Cardiac septum (tissue), 1 donor: ENCODE data around the gene ZNF652. TPM values are rescaled to one million over a fixed set of nuclear protein-coding genes. Genes with fewer than 3 reads are reported as not detected.
"Not testable (repeated sequence)": the region's sequence is repeated elsewhere in the genome, so short reads cannot be mapped to it uniquely, and the experiment has no call there.

Experiments used
- DNase-seq: peaks from one replicate; pipeline ENCODE4 v3.0.0-alpha.2; 2020; ENCODE audit warnings: low spot score
- intact Hi-C: fragments of 100-400 bp; cut with DNase I; formaldehyde crosslinking; loops from one replicate; pipeline ENCODE4 v1.14.0; 2022
- long read RNA-seq: library from polyadenylated mRNA; unstranded; transcript quantifications from one replicate; pipeline ENCODE4 v2.0.0, GENCODE V29; 2021
- total RNA-seq: library from RNA; stranded (reverse); fragmentation: NEBNext Ultra II Directional; extraction: Animal tissue kit (Norgen Biotek cat#: 25700); gene quantifications from one replicate; pipeline ENCODE4 v1.2.1, GENCODE V29; 2021
- donor health status: DM: no; HTN: no; CAD: no.

ZNF652 gene
- total RNA-seq = 22.3 TPM
- long read RNA-seq, full-length matches to known transcripts = 2 of 19 reads
- long read RNA-seq, partial matches to known transcripts = 4 of 19 reads
- long read RNA-seq, other reads (novel, unspliced or antisense) = 13 of 19 reads

DNA sequence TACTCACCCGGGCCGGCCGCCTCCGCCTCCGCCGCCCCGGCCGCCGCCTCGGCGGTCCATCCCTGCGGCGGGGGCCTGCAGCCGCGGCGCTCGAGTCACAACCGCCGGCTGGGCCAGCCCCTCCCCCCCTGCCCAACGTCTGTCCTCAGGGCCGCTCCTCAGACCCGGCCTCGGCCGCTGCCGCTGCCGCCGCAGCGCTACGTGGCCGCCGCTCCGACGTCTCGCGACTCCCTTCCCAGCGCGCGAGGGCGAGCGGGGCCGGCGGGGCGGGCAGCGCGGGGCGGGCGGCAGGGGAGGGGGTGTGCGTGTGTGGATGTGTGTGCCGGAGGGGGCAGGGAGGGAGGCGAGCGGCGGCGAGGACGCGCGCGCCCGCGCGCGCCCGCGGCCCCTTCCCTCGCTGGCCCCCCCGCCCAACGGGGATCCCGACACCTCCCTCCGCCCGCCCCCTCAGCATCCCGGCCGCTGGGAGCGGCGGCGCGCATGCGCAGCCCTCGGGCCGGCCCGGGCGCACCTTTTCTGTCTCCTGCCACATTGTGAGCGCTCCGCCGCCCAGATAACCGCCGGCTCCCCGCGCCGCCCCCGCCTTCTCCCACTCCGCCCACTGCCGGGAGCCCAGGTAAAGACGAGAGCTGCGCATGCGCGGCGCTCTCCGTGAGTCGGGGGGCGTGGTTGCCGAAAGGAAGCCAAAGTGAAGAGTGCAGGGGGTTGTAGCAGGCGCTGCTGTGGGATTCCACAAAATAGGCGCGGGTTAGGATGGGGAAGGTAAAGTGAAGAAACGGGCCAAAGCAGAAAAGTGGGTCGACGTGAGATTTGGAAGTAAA, at the start of gene ZNF652:
ZNF652 (minus strand) TSS at position 349 of the 821 bp plus-strand sequence. CDS start 44,525 bp downstream, outside the sequence.
- intact Hi-C loops = no loop called here
- peak; percentile 95 for DNase-seq

DNA sequence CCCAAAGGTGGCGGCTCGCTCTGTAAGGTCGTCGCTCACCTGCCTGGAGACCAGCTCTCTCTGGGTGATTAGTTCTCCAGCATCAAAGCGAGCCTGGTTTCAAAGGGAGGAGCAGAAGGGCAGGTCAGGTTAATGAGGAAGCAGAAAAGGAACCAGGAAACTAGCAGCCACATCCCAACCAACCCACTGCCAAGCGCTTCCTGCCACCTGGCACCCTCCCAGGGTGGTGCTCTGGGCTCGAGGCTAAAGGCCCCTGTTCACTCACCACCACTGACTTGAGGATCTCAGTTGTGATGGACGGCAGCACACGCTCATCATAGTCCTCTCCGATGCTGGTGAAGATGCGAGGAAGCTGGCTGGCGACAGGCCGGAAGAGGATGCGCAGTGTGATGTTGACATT, 47.0 kb upstream of the ZNF652 start:
- no peak for DNase-seq
- intact Hi-C loops = no loop called here

DNA sequence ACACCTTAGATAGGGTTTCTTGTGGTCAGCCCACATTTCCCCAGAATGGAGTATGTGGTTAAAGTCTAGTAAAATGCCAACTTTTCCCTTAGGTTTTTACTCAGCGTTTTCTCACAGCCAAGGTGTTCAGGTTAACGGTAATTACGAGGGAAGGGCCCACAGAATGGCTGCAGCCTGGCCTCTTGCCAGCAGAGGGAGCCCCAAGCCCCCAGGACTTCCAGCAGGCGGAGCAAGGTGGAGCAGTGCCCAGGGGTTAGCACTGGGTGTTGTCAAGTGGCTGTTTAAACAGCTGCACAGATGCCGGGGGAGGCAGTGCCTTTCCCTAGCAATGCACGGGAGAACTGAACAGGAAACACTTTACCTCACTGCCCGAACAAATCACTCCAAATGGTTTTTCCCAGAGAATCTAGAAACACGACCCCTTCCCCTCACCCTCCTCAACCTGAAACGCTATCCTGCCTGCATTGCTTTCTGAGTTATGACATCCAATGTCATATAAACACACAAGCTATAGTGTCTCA, 46.0 kb upstream of the ZNF652 start:
- intact Hi-C loops = no loop called here
- DNase-seq = peak; percentile 86

DNA sequence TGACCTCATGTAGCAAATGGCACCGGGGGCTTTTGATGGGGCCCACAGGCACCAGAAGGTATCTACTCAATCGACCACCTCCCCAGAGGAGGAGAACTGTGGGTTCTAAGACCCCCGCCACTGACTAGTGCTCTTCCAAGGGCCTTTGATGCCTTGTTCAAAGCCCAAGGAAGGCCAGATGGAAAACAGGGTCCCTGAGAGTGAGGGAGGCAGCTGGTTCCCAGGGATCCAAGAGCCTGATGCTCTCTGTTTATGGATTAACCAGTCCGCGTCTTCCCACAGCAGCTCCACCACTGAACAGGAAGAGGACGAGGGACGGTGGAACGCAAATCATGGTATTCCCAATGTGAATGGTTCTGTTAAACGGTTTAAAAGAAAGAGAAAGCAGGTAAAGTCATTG, 45.0 kb upstream of the ZNF652 start:
- DNase-seq = no peak
- intact Hi-C loops = no loop called here

DNA sequence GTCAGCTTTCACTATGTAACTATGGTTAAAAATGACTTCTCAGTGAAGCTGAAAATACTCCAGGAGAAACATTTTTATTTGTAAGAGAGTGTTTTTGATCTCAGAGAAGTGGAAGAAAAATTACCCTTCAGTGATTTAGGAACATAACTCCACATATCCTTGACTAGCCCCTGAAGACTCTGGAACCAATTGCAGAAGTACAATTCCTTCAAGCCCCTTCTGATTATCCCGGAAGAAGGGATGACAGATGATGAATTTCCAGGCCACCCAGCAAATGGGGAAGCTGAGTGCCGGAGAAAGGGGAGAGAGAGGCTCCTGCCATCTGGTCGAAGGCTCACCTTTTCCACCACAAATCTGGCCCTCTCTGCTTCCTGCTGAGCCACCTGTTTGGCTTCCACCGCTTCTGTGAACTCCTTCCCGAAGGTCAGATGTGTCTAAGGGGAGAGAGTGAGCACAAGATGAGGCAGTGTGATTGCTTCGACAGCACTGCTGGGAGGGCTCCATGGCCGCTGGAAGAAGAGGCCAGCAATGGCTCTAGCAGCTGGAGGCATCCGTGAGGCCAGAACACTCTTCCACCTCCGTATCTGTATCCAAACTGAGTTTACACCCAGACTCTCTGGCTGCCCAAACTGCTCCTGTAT, 44.5 kb upstream of the ZNF652 start:
- intact Hi-C loops = no loop called here
- DNase-seq = no peak

DNA sequence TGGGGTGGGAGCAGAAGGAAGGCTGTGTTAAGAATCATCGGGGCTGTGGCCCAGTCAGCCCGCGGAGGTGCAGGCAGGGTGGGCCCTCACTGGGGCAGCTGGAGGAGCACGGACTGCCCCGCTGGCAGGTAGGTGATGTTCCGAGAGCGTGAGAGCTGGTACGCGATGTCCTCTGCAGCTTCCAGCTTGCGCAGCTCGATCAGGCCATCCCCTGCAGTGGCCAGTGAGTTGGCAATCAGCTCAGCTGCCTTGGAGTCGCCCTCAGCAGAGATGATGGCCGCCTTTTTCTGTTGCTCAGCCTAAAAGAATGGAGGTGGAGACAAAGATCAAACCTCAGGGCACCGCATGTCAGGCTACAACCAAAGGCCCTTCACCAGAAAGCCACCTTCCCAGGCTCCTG, 42.9 kb upstream of the ZNF652 start:
- intact Hi-C loops = no loop called here
- no peak for DNase-seq

DNA sequence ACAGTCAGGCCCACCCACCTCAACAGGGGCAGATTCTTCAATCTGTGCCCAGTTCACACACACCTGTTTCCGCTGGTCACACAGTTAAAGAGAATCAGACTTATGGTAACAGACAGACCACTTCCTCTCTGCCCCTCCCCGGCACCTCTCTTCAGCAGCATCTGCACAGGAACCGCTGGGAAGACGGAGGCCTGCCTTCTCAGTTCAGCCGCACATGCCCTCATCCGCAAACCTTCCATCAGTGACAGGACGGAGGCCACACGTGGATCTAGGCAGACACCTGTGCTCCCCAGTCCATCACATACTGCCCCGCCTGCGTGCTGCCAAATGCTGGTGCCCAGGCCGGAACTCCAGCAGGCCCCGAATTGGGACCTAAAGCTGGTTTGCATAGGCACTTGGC, 42.3 kb upstream of the ZNF652 start:
- intact Hi-C loops = no loop called here
- no peak for DNase-seq

DNA sequence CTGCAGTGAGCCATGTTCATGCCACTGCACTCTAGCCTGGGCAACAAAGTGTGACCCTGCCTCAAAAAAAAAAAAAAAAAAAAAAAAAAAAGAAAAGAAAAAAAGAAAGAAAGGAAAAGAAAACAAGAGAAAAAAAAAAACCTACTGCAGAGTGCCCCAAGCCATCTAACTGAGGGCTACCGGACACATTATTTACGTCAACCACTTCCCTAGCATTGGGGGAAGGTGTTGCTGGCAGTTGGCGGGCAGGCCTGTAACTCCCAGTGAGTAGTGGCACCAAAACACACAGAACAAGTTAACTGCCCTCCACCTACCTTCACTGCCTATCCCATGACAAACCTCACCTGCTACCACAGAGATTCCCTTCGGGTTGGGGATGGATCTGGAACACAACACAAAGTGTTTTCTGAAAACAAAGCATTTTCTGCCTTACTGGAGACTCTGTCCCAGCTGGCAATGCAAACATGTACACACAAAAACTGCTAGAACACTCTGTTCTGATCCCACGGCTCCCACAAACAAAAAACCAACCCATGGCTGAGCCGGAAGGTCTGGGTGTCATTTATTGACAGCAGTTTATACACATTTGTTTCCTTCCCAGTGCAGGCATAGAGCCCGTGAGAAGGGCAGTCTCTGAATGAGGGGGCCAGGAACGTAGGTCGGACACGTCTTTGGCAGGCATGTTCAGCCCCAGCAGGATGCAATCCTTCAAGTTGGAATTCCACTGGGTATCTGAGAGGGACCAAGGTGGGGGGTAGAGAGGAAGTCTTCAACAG, 41.7 kb upstream of the ZNF652 start:
- intact Hi-C loops = no loop called here
- no peak for DNase-seq

DNA sequence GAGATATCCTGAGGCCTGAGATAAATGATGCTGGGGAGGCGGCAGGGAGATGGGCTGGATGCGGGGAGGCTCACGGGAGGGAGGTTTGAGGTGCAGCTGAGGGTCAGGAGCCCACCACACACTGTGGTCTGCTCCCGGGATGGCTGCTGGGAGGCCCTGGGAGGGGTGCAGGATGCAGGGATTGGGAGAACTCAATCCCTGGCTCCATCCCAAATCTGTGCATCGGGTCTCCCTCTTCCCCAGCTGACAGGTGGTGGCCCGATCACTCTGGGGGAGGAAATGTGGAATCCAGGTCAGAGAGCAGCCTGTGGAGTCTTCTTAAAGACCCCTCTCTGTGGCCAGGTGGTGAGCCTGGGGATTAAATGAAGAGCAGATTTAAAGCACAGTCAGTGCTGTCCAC, 40.7 kb upstream of the ZNF652 start:
- DNase-seq = no peak
- intact Hi-C loops = no loop called here

DNA sequence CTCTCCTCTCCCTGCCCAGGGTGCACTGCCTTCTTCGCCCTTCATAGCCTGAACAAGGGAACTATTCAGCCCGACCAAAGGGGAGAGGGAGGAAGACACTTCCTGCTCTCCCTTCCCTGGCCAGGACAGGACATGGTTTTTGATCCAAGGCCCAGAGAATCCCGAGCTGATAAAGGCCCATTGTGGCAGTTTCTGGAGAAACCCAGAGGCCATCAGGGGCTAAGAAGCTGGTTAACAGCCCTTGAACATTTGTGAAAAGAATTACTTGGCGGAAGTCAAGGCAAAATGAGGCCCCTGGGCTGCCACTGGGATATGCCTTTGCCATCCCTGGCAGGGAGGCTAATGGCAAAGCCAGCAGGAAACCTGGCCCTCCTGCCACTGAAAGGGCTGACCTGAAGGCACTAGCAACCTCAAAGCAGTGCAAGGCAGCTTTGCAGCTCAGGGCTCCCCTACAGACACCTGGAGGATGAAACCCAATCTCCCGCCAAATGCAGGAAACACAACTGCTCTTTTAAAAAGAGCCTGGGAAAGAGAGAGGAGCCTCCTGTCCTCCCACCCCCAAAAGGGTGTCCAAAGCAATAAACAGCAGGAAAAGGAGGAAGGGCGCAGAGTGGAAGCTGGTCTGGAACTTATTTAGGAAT, 40.0 kb upstream of the ZNF652 start:
- no peak for DNase-seq
- intact Hi-C loops = no loop called here

DNA sequence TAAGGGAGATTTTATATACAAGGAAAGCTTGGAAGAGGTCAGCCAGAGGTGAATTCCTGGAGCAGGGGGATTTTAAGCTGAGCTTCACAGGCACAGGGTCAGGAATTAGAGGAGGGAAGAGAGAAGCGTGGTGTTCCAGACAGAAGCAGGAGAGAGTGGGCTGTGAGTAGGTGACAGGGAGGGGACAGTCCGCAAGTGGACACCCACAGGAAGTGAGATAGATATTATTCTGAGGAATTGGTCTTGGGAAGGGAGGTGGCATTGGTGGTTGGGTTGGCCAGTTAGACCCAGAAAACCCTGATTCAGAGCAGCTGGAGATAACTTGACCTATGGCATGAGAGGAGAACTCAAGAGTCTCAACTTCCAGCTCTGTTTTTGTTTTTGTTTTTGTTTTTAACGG, 37.9 kb upstream of the ZNF652 start:
- peak; percentile 36 for DNase-seq
- intact Hi-C loops = loop anchor here (10.0 kb wide), 1 partner anchor 215 kb away; no protein-coding TSS in a partner anchor

DNA sequence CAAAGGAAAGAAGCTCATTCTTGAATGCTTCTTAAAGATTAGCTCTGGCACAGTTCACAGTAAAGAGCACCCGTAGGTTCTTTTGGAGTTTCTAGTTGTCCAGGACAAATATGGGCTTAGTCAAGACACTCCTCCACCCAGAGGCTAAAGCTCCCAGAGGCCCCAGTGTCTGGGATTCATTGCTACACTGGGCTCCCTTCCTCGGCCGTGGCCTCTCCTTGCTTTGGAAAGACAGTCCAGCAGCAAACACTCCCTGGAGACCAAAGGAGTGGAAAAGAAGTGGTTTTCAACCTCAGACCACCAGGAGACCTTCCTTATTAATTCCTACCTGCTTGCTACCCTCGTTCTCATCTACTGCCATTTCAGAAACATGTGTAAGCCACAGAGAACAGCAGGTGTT, 35.5 kb upstream of the ZNF652 start:
- intact Hi-C loops = loop anchor here (10.0 kb wide), 1 partner anchor 213 kb away; no protein-coding TSS in a partner anchor
- DNase-seq = peak; percentile 51

DNA sequence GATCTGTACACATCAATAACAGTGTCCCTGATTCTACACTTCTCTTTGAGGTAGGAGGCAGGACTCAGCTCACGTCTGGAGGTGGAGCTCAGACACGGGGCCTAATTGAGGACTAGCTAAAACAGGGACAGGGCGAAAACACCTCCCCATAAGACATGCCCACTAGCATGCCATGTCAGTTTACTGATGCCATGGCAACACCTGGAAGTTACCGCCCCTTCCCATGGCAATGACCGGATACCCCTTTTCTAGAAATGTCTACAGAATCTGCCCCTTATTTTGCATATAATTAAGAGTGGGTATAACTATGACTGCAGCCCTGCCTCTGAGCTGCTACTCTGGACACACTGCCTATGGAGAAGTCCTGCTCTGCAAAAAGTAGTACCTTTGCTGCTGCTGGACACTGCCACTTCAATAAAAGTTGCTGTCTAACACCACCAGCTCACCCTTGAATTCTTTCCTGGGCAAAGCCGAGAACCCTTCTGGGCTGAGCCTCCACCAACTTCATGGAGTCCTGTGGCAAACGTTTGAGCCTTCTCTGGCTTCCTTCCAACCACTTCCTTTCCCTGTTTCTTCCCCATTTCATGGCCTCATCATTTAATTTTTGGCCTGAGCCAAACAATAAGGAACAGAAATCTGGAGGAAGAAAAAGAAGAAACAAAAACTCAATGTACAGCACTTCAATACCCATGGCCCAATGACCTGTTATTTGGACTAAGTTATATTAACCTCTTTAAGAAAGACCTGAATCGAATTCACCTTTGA, 31.6 kb upstream of the ZNF652 start:
- intact Hi-C loops = loop anchor here (10.0 kb wide), 1 partner anchor 209 kb away; no protein-coding TSS in a partner anchor
- DNase-seq = no peak

DNA sequence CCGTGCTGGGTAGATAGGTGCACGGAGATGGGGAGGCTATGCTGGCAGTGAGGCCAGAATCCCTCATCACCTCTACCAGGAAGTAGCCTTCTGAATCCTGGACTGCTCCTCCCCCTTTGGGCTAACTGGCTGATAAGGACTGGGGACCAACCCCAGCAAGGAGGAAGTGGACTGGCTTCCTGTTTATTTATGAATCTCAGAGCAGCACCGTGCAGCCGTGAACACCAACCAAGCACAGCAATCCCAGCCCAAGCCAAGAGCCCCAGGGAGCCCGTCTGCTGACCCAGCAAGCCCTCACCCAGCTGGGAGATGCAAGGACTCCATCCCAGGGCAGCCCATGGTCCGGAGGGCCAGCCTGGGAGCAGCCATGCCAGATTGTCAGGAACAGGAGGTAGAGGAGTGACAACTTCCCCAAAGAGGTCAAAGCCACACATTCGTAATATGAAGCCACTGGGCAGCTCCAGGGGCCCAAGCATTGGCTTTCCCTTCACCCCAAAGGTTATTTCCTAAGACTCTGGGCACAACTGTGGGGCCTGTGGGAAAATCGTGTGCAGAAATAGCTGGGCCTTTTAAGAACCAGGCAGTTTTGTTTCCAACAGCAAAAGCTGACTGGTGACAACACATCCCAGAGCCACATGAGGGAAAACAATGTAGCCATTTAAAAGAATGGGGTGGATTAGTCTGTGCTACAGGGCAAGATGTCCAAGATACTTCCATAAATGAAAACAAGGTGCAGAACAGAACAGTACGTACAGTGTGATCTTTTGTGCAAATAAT, 28.7 kb upstream of the ZNF652 start:
- peak; percentile 77 for DNase-seq
- intact Hi-C loops = loop anchor here (10.0 kb wide), 1 partner anchor 206 kb away; no protein-coding TSS in a partner anchor

DNA sequence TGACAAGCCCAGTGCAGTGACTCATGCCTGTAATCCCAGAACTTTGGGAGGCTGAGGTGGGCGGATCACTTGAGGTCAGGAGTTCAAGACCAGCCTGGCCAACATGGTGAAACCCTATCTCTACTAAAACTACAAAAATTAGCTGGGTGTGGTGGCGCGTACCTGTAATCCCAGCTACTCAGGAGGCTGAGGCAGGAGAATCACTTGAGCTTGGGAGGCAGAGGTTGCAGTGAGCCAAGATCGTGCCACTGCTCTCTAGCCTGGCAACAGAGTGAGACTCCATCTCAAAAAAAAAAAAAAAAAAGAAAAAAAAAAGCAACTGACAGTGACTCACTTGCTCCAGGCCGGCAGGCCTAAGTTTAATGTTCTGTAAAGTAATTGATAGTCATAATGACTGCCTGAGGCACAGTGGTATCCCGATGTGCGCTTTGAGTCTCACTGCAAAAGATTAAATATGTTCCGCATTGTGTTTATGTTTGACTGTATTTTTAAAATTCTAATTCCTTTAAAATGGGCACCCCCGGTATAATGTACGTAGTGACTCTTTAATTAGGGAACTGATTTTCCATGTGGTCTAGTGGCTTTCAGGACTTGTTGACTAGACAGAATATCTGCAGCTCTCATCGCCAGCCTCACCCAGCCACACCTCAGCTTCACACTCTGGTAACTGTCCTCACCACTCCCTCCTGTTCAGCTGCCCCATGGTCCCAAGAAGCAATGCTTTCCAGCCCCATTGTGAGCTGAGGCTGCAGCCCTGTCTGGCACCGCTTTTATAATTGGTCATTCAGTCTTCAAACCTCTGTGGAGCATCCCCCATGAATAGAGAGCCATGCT, 27.7 kb upstream of the ZNF652 start:
- intact Hi-C loops = loop anchor here (10.0 kb wide), 1 partner anchor 205 kb away; no protein-coding TSS in a partner anchor
- DNase-seq = not testable (repeated sequence)

DNA sequence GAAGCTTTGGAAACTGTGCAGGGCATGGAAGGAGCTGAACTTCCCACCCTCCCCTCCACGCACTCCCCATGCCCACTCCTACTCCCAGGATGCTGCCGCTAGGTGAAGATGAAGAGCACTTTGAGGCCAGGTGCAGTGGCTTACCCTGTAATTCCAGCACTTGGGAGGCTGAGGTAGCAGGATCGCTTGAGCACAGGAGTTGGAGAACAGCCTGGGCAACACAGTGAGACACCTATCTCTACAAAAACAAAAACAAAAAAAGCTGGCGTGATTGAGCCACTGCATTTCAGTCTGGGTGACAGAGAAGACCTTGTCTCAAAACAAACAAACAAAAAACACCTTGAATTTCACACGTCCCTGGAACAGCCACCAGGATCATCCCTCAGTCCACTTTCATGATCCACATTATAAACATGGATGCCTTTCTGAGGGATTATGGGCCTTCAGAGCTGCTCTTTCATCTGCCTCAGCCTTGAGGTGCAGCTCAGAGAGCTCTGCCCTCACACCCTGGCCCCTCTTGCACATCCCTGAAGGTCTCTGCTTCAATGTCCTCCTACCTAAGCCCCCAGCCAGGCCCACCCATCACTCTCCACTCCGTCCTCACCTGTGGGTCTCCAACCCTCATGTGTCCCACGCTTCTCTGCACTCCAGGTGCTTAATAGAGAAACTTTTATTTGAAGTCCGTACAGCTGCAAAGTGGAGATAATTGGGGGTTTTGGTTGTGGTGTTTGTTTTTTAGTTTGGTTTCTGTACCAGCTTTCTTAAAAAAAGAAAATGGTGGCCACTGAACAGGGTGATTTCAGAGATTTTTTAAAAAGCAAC, 26.9 kb upstream of the ZNF652 start:
- no peak for DNase-seq
- intact Hi-C loops = no loop called here
